Measurements from ENCODE around the gene SUFU.

- no peak for TF ChIP-seq TAF1 (IDR thresholded peaks at IDR 0.05; ENCODE audit: low read depth, low read length)
- TF ChIP-seq EZH2 (IDR thresholded peaks at IDR 0.05; ENCODE audit: low read depth, low read length, severe bottlenecking): no peak
Measured at GRCh38 chr10:102678068-102678400, 174.3 kb downstream of the SUFU start.

All from H1 (cell line).